DMS153 (cell line): Measurements from ENCODE around the gene TMEM183A.
"Not testable (repeated sequence)": the region's sequence is repeated elsewhere in the genome, so short reads cannot be mapped to it uniquely, and the experiment has no call there.

Experiments
- DNase-seq: peaks from one replicate; lab custom pipeline; 2025; lab: John Stamatoyannopoulos, UW

Gene TMEM183A

GRCh38 chr1:203006948-203007871 is at the start of gene TMEM183A:
TMEM183A (plus strand) TSS chr1:203007374; CDS start chr1:203007466, 92 bp downstream.
- DNase-seq: peak; percentile 97

- peak; percentile 90 for DNase-seq
These were observed 49.2 kb upstream of the TMEM183A start, which contains the start of gene ADIPOR1 for GRCh38 chr1:202957733-202958543. ADIPOR1 (minus strand) TSS chr1:202958312; CDS start chr1:202951070, 7,242 bp downstream.

- no peak for DNase-seq
These were observed 48.5 kb upstream of the TMEM183A start for GRCh38 chr1:202958544-202959275.

GRCh38 chr1:202959276-202959620 is 47.9 kb upstream of the TMEM183A start:
- DNase-seq: peak; percentile 60

GRCh38 chr1:202961220-202961880 is 45.8 kb upstream of the TMEM183A start:
- DNase-seq: no peak

- peak; percentile 100 for DNase-seq
These were observed 42.3 kb upstream of the TMEM183A start for GRCh38 chr1:202964791-202965410.

- DNase-seq: no peak
These were observed 41.8 kb upstream of the TMEM183A start for GRCh38 chr1:202965422-202965821.

- DNase-seq: no peak
These were observed 40.9 kb upstream of the TMEM183A start for GRCh38 chr1:202966006-202966898.

GRCh38 chr1:202967684-202968281 is 39.4 kb upstream of the TMEM183A start:
- no peak for DNase-seq

- DNase-seq: no peak
These were observed 38.8 kb upstream of the TMEM183A start for GRCh38 chr1:202968351-202968750.

- DNase-seq: peak; percentile 66
These were observed 38.3 kb upstream of the TMEM183A start for GRCh38 chr1:202968895-202969295.

- DNase-seq: no peak
These were observed 35.1 kb upstream of the TMEM183A start for GRCh38 chr1:202972046-202972445.

- no peak for DNase-seq
These were observed 32.3 kb upstream of the TMEM183A start for GRCh38 chr1:202974856-202975255.

GRCh38 chr1:202976633-202977032 is 30.5 kb upstream of the TMEM183A start:
- no peak for DNase-seq

GRCh38 chr1:202979459-202979858 is 27.7 kb upstream of the TMEM183A start:
- DNase-seq: no peak

- DNase-seq: no peak
These were observed 25.2 kb upstream of the TMEM183A start for GRCh38 chr1:202981939-202982338.

- no peak for DNase-seq
These were observed 24.3 kb upstream of the TMEM183A start for GRCh38 chr1:202982715-202983430.

- not testable (repeated sequence) for DNase-seq
These were observed 21.1 kb upstream of the TMEM183A start for GRCh38 chr1:202986120-202986519.

GRCh38 chr1:202987255-202987654 is 19.9 kb upstream of the TMEM183A start:
- DNase-seq: no peak
